GM19351 (cell line): ENCODE results near the gene ORM1.
A peak's percentile ranks its signal among the peaks of the same experiment; 100 is the strongest.

Experiments
- ATAC-seq: cut with Tn5 transposase; IDR thresholded peaks from one replicate; pipeline ENCODE4 v1.9.1; 2021; ENCODE audit warnings: mild to moderate bottlenecking, moderate library complexity; ENCODE audit not compliant: unreplicated experiment

Gene ORM1

GRCh38 chr9:114287001-114287762 is 35.7 kb upstream of the ORM1 start:
- no peak for ATAC-seq

GRCh38 chr9:114287763-114288192 is 35.1 kb upstream of the ORM1 start:
- ATAC-seq: no peak

GRCh38 chr9:114288193-114289091 is 34.5 kb upstream of the ORM1 start:
- ATAC-seq: no peak

- ATAC-seq: no peak
Measured at GRCh38 chr9:114289106-114289505, 33.8 kb upstream of the ORM1 start.

GRCh38 chr9:114289571-114290481 is 33.1 kb upstream of the ORM1 start:
- ATAC-seq: no peak

GRCh38 chr9:114290561-114290986 is 32.3 kb upstream of the ORM1 start:
- no peak for ATAC-seq

GRCh38 chr9:114291064-114291474 is 31.8 kb upstream of the ORM1 start:
- ATAC-seq: peak; percentile 51

- ATAC-seq: no peak
Measured at GRCh38 chr9:114291886-114292590, 30.9 kb upstream of the ORM1 start.

- ATAC-seq: no peak
Measured at GRCh38 chr9:114294664-114295063, 28.2 kb upstream of the ORM1 start.

GRCh38 chr9:114296338-114296737 is 26.6 kb upstream of the ORM1 start:
- ATAC-seq: no peak

- no peak for ATAC-seq
Measured at GRCh38 chr9:114299286-114300152, 23.4 kb upstream of the ORM1 start.

- ATAC-seq: no peak
Measured at GRCh38 chr9:114300153-114300845, 22.6 kb upstream of the ORM1 start.

GRCh38 chr9:114300846-114301797 is 21.8 kb upstream of the ORM1 start:
- ATAC-seq: no peak

GRCh38 chr9:114301798-114302565 is 20.9 kb upstream of the ORM1 start:
- ATAC-seq: no peak

GRCh38 chr9:114302727-114303126 is 20.2 kb upstream of the ORM1 start:
- ATAC-seq: no peak

GRCh38 chr9:114303571-114303970 is 19.3 kb upstream of the ORM1 start:
- no peak for ATAC-seq

GRCh38 chr9:114303977-114304376 is 18.9 kb upstream of the ORM1 start:
- no peak for ATAC-seq
